A549 treated with Hydrocortisone at 1 μM for 4 hours (cell line): Measurements from ENCODE around the gene LRFN3. TPM values are rescaled to one million over a fixed set of nuclear protein-coding genes. Genes with fewer than 3 reads are reported as not detected.

ENCODE experiments used
- total RNA-seq: library from RNA; stranded (reverse); fragments of 200-300 nt; extraction: Qiagen RNA extraction; gene quantifications from 5 replicates; pipeline ENCODE4 v1.2.3, GENCODE V29; 2022

LRFN3 gene, protein sequence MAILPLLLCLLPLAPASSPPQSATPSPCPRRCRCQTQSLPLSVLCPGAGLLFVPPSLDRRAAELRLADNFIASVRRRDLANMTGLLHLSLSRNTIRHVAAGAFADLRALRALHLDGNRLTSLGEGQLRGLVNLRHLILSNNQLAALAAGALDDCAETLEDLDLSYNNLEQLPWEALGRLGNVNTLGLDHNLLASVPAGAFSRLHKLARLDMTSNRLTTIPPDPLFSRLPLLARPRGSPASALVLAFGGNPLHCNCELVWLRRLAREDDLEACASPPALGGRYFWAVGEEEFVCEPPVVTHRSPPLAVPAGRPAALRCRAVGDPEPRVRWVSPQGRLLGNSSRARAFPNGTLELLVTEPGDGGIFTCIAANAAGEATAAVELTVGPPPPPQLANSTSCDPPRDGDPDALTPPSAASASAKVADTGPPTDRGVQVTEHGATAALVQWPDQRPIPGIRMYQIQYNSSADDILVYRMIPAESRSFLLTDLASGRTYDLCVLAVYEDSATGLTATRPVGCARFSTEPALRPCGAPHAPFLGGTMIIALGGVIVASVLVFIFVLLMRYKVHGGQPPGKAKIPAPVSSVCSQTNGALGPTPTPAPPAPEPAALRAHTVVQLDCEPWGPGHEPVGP
- total RNA-seq = 15.7 to 24.4 TPM (median 20.9 TPM) in 5 replicates

DNA sequence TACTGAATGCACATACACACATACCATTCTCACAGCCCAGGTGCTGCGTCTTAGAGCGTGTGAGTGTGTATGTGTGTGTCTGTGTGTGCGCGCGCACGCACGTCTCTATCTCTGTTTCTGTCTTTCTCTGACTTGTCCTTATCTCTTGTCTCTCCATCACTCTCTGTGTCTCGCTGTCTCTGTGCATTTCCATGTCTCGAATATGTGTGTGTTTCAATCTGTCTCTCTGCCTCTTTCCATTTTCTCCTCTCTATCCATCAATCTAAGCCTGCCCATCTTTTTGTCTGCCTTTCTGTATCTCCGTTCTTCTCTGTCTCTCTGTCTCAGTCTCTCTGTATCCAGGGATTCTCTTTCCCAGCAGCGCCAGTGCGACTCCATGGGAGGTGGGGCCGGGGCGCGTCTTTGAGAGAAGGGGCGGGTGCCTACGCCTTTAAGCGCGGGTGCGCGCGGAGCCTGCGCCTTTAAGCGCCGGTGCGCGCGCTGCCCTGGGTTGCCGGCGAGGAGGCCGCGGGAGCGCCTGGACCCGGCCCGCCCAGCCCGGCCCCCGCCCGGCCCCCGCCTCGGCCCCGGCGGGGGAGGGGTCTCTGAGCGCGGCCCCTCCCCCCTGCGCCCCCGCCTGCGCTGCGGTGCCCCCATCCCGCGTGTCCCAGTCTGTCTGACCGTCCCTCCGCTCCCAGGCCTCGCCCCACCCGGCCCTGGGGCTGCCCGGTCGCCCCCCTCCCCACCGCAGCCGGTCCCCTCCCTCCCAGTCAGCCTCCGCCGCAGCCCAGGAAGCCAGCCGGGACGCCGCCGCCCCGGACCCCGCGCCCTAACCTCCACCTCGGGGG lies at the start of gene LRFN3:
Gene LRFN3, plus strand, starts transcription at position 464 of the 827 bp plus-strand sequence. CDS start 3,052 bp downstream, outside the sequence.

DNA sequence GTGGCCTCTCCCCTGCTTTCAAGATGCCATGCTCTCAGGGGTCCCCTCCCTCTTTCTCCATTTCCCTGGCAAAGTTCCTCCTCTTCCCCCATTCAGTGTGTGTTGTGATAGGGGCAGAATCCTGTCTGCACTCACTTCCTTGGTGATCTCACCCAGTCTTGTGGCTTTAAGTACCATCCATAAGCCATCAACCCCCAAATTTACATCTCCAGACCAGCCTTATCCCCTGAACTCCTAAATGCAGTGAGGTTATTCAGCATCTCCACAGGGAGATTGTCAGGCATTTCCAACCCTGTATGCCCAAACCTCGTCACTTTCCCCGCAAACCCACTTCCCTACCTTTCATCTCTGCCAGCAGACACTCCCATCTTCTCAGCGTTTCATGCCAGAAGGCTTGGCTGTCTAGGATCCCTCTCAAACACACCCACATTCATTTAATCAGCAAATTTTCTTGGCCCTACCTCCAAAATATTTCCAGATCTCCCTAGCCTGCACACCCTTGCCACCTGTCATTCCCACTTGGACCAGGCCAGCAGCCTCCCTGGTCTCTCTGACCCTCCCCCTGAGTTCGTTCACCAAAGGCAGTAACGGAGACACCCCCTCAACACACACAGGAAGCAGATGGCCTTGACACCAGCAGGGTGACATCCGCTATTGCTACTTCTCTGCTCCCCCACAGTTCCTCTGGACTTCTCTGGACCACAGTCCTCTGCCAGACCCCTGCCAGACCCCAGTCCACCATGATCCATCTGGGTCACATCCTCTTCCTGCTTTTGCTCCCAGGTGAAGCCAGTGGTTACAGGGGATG lies 34.1 kb upstream of the LRFN3 start, which contains the start of gene HCST:
Gene HCST, plus strand, starts transcription at position 676 of the 808 bp plus-strand sequence. Its CDS starts 65 bp downstream, at position 741.

DNA sequence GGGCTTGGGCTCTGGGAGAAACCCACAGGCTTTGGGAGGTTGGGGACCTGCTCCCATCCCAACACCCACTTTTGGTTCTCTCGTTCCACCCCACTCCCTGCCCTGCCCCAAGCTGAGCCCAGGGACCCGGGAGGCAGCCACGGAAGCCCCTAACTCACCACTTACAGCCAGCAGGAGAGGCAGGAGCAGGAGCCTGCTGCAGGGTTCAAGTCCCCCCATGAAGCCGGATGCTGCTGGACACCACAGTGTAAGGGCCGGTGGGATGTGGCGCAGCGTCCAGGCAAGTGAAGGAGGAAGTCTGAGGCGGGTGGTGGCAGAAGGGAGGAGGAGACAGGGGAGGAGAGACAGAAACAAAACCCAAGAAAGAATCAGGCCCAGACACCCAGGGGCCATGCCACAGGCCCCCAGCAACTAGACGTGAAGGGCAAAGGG lies 28.1 kb upstream of the LRFN3 start, which contains the start of gene TYROBP:
Gene TYROBP, minus strand, starts transcription at position 286 of the 432 bp plus-strand sequence. Its CDS starts 67 bp downstream, at position 219.

Other genes with a start within 250 kb of the LRFN3 start
- not detected in 5 replicates for gene ZBTB32, start 231.8 kb upstream of the LRFN3 start, total RNA-seq
- 53.9 to 62.2 TPM (median 56.6 TPM) in 5 replicates for gene KMT2B, start 218.4 kb upstream of the LRFN3 start, total RNA-seq
- 11.5 to 12.9 TPM (median 11.8 TPM) in 5 replicates for gene IGFLR1, start 193.9 kb upstream of the LRFN3 start, total RNA-seq
- 21.9 to 27.5 TPM (median 24.7 TPM) in 5 replicates for gene U2AF1L4, start 191.0 kb upstream of the LRFN3 start, total RNA-seq
- gene PSENEN, start 190.7 kb upstream of the LRFN3 start, total RNA-seq = 250 to 344 TPM (median 287 TPM) in 5 replicates
- gene LIN37, start 187.8 kb upstream of the LRFN3 start, total RNA-seq = 21.5 to 27.9 TPM (median 23.2 TPM) in 5 replicates
- gene HSPB6, start 179.3 kb upstream of the LRFN3 start, total RNA-seq = 0.14 to 0.35 TPM (median 0.29 TPM) in 5 replicates
- 19.6 to 32.1 TPM (median 24.2 TPM) in 5 replicates for gene PROSER3, start 178.2 kb upstream of the LRFN3 start, total RNA-seq
- gene ARHGAP33, start 160.8 kb upstream of the LRFN3 start, total RNA-seq = 4.7 to 9.3 TPM (median 7.4 TPM) in 5 replicates
- 0.15 to 0.36 TPM (median 0.25 TPM) in 5 replicates for gene PRODH2, start 123.5 kb upstream of the LRFN3 start, total RNA-seq
- 0.35 to 0.68 TPM (median 0.59 TPM) in 5 replicates for gene NPHS1, start 83.9 kb upstream of the LRFN3 start, total RNA-seq
- 0.43 to 0.63 TPM (median 0.50 TPM) in 5 replicates for gene KIRREL2, start 79.5 kb upstream of the LRFN3 start, total RNA-seq
- gene APLP1, start 67.8 kb upstream of the LRFN3 start, total RNA-seq = 68.9 to 98.3 TPM (median 90.2 TPM) in 5 replicates
- gene NFKBID, start 35.8 kb upstream of the LRFN3 start, total RNA-seq = 5.2 to 6.5 TPM (median 6.3 TPM) in 5 replicates
- 0.29 to 0.79 TPM (median 0.46 TPM) in 4 of 5 replicates, not detected in the other for gene HCST, start 33.8 kb upstream of the LRFN3 start, total RNA-seq
- gene TYROBP, start 28.1 kb upstream of the LRFN3 start, total RNA-seq = not detected in 5 replicates
- 28.9 to 48.5 TPM (median 46.4 TPM) in 5 replicates for gene SDHAF1, start 58.8 kb downstream of the LRFN3 start, total RNA-seq
- gene SYNE4, start 72.4 kb downstream of the LRFN3 start, total RNA-seq = 0.18 to 0.29 TPM (median 0.22 TPM) in 5 replicates
- gene ALKBH6, start 77.8 kb downstream of the LRFN3 start, total RNA-seq = 21.7 to 25.8 TPM (median 23.8 TPM) in 5 replicates
- gene CLIP3, start 96.5 kb downstream of the LRFN3 start, total RNA-seq = 0.74 to 1.5 TPM (median 0.92 TPM) in 5 replicates
- 5.8 to 7.9 TPM (median 7.3 TPM) in 5 replicates for gene THAP8, start 117.9 kb downstream of the LRFN3 start, total RNA-seq
- 23.1 to 26.0 TPM (median 25.2 TPM) in 5 replicates for gene WDR62, start 118.5 kb downstream of the LRFN3 start, total RNA-seq
- gene OVOL3, start 174.8 kb downstream of the LRFN3 start, total RNA-seq = 0.17 to 0.60 TPM (median 0.36 TPM) in 4 of 5 replicates, not detected in the other
- gene POLR2I, start 178.5 kb downstream of the LRFN3 start, total RNA-seq = 201 to 261 TPM (median 248 TPM) in 5 replicates
- 406 to 569 TPM (median 542 TPM) in 5 replicates for gene TBCB, start 179.1 kb downstream of the LRFN3 start, total RNA-seq
- gene CAPNS1, start 203.7 kb downstream of the LRFN3 start, total RNA-seq = 1,534 to 2,199 TPM (median 2,140 TPM) in 5 replicates
- gene COX7A1, start 216.1 kb downstream of the LRFN3 start, total RNA-seq = not detected in 5 replicates